ENCODE results near the gene IGFBP2. TPM values are rescaled to one million over a fixed set of nuclear protein-coding genes. Genes with fewer than 3 reads are reported as not detected.

Gene IGFBP2
- total RNA-seq, 1 experiment from 2014 or later, result 175 TPM

DNA sequence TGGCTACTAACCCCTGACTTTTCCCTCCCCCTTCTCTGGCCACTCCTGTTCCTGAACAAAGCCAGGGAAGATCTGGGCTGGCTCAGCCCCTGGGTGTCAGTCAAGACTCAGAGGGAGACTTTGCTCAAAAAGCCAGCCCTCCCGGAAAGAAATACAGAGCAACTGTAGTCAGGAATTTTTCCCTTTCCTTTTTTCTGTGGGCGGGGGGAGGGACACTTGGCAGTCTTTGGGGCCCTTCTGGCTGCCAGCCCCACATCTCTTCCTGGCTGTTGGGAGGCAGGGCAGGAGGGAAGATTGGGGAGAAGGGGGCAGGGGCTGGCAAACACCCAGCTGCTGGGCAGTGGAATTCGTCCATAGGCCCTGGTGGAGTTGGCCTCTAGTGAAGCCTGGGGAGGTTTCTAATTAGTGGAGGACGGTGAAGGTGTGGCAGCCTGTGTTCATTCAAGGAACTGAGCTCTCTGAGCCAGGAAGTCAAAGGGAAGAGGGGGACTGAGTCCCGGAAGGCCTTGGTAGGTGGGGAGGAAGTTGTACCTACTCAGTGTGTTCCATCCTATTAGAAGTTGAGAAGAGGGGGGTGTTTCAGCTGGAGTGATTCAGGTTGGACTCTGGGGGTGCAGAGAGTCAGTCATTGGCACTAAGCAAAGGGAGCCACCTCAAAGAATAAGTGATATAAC, 10.9 kb downstream of the IGFBP2 start:
- Histone ChIP-seq H3K9me3 (replicated peaks) (no peaks in the 10 kb centered on the region), H3K36me3 (0 out of 2 replicates have a peak, but pooled peaks cover 4% of the 10 kb centered on the region), H3K4me1 (no peaks in the 10 kb centered on the region), H3K4me3 (no peak overlapping the region), H3K27ac (no peak overlapping the region), H3K27me3 (no peaks in the 10 kb centered on the region)
- DNase-seq, result no peak

DNA sequence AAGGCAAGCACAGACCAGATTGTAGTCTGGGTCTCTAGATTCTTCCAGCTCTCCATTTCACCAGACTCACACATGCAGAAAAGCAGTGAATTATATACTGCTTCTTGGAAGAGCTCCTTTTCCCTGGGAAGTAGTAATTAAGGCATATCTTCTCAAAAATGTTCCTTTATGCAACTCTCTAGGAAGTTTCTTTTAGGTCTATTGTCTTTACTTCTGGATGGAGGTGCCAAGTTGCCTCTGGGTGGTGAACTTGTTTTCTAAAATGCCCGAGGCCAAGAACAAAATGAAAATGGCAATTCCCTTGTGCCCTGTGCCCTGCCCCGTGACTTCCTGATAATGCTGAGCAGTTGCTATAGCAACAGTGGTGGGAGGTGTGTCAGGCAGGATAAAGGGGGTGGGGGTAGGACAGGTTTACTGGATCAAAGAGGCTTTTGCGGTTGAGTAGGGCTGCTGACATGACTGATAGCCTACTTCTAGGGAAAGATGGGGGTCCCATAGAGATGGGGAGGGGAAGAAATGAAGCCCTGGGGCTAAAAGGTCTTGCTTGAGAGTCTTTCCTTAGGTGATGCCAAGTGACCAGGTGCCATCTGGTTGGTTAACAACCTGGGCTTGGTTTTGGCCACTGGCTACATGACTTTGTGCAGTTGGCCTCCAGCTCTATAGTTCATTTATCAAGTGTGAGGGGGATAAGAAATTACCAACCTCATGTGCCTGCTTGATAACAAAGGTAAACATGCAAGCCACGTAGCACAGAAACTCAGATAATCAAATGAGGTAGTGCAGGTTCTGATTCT, 11.8 kb downstream of the IGFBP2 start:
- no peak overlapping the region for H3K4me3 ChIP-seq
- 0 out of 2 replicates have a peak, but pooled peaks cover 4% of the 10 kb centered on the region for H3K36me3 ChIP-seq
- H3K27ac ChIP-seq, result no peak overlapping the region
- H3K9me3 ChIP-seq (replicated peaks), result no peaks in the 10 kb centered on the region
- no peak for DNase-seq
- no peaks in the 10 kb centered on the region for H3K4me1 ChIP-seq
- no peaks in the 10 kb centered on the region for H3K27me3 ChIP-seq

DNA sequence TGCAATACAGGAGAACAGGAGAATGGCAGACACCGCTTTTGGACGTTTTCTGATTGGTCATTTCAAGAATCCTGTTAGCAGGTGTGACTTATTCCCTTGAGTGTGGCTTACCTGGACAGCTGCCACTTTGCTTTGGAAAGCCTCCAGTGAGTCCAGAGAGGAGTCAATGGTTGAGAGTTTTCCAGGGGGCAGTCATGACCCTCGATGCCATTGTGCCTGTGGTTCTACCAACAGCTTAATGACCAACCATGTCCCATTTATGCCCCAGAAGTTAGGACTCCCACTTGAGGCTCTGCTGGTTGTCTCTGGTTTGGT, 12.4 kb downstream of the IGFBP2 start:
- DNase-seq, result no peak
- H3K4me3 ChIP-seq, result no peak overlapping the region
- no peak overlapping the region for H3K27ac ChIP-seq
- H3K9me3 ChIP-seq (replicated peaks), result no peaks in the 10 kb centered on the region
- peaks cover 3% of the 10 kb centered on the region for H3K4me1 ChIP-seq
- H3K27me3 ChIP-seq, result no peaks in the 10 kb centered on the region
- 0 out of 2 replicates have a peak, but pooled peaks cover 4% of the 10 kb centered on the region for H3K36me3 ChIP-seq

DNA sequence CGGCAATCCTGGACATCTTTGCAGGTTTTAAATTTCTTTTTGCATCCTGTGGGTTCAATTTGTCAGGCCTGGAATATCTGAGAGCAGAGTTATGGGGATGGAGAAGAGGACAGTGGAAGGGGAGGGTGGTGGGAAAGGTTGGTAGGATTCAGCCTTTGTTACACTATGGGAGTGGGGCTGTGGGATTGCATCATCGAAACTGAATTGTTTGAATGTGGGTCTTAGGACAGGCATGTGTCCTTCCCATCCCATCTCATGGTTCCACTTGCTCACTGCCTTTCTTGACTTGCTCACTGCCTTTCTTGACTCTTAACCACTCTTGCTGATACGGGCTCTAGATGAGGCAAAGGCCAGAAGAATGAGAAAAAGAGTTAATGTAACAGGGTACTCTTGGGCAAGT, 12.9 kb downstream of the IGFBP2 start:
- H3K9me3 ChIP-seq (replicated peaks), result no peaks in the 10 kb centered on the region
- DNase-seq, result no peak
- 0 out of 2 replicates have a peak, but pooled peaks cover 2% of the 10 kb centered on the region for H3K36me3 ChIP-seq
- no peak overlapping the region for H3K4me3 ChIP-seq
- H3K4me1 ChIP-seq, result peaks cover 9% of the 10 kb centered on the region
- no peaks in the 10 kb centered on the region for H3K27me3 ChIP-seq
- no peak overlapping the region for H3K27ac ChIP-seq

DNA sequence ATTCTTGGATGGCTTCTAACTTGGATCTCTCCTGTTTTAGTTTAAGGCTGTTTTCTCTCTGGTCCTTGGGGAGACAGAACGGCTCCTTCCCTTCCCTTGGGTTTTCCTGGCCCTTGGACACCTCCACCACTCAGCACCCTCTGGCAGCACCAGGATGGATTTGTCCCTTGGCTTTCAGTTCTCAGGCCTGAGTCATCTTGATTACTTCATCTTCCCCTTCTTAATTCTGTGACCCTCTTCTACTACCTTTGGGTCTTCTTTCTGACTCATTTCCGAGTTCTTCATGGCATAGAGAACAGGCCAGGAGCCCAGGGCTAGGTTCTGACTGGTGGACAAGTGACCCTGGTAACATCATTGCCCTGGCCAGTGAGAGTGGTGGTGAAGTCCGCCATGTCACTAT, 14.9 kb downstream of the IGFBP2 start:
- H3K4me1 ChIP-seq, result peaks cover 14% of the 10 kb centered on the region
- H3K9me3 ChIP-seq (replicated peaks), result no peaks in the 10 kb centered on the region
- no peak overlapping the region for H3K27ac ChIP-seq
- H3K4me3 ChIP-seq, result no peak overlapping the region
- no peaks in the 10 kb centered on the region for H3K27me3 ChIP-seq
- no peaks in the 10 kb centered on the region for H3K36me3 ChIP-seq
- DNase-seq, result no peak

DNA sequence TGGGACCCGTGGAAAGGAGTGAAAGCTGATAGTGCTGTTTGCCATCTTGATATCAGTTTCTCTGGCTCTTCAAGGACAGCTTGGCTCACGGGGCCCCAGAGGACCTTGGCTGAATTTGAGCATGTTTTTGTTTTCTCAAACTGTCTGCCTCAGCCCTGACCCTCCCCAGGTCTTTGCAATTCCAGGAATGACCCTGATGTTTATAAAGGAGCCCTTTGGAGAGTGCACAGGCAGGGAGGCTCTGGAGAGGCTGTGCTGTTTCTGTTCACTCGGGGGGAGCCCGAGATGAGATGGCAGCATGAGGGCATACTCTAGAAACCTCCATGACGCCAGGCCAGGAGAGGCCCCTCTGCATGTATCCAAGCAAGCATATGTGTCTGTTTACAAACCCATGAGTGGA, 16.4 kb downstream of the IGFBP2 start:
- no peaks in the 10 kb centered on the region for H3K36me3 ChIP-seq
- H3K4me3 ChIP-seq, result no peak overlapping the region
- no peak for DNase-seq
- H3K27ac ChIP-seq, result no peak overlapping the region
- H3K27me3 ChIP-seq, result no peaks in the 10 kb centered on the region
- no peaks in the 10 kb centered on the region for H3K9me3 ChIP-seq (replicated peaks)
- H3K4me1 ChIP-seq, result peaks cover 14% of the 10 kb centered on the region

DNA sequence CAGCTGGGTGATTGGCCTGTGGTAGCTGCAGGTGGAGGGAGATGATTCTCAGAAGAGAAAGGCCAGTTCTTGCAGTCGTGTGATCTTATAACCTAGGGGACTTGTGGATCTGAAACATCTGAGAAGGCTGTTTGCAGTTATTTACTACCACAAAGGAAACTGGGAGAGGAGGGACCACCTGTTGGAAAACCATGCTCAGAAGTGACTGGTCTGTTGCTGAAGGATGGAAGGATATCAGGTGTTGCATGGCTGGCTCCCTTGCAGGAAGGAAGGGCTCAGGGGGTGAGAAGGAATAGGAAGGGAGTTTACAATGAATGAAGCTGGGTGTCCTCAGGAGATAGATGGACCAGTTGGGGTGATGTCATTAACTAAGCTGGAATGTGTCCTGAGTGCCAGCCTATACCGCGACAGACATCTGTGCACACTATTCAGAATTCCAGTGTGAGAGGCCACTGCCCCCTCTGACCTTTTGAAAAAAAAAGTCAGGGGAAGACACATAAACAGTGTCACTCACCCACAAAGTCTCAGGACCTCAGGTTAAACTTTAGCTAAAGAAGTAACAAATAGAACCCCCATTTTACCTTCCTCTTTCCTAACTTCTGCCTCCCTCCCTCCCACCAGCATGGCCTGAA, 17.5 kb downstream of the IGFBP2 start:
- peak overlapping the region; percentile 5 for H3K27ac ChIP-seq
- no peak overlapping the region for H3K4me3 ChIP-seq
- H3K27me3 ChIP-seq, result no peaks in the 10 kb centered on the region
- H3K36me3 ChIP-seq, result no peaks in the 10 kb centered on the region; the same call in 1 of the 2 replicates
- H3K4me1 ChIP-seq, result peaks cover 14% of the 10 kb centered on the region
- DNase-seq, result peak in 1 of 2 experiments; percentile 36
- H3K9me3 ChIP-seq (replicated peaks), result no peaks in the 10 kb centered on the region

DNA sequence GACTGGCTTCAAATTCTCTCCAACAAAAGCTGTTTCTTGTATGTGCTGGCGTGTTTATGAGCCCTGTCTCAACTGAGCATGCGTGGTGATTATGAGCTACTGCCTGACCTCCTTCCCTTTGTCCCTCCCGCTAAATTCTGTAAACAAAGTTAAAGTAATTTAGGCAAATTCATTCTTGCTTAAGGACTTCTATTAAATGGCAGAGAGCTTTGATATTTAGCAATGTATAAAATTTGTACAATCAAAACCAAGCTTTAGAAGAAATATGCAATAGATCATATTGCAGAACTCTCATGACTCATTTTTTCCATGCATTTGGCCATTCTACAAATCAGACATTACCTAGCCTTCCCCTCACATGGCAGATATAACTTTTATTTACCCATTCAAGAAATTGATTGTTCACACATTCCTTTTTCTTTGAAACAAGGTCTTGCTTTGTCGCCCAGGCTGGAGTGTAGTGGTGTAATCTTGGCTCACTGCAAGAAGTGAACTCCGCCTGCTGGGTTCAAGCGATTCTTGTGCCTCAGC, 18.2 kb downstream of the IGFBP2 start:
- no peak overlapping the region for H3K4me3 ChIP-seq
- DNase-seq, result no peak
- no peaks in the 10 kb centered on the region; the same call in 1 of the 2 replicates for H3K36me3 ChIP-seq
- no peaks in the 10 kb centered on the region for H3K9me3 ChIP-seq (replicated peaks)
- H3K27ac ChIP-seq, result peak overlapping the region; percentile 5; the same call in 1 of the 2 replicates
- peaks cover 14% of the 10 kb centered on the region for H3K4me1 ChIP-seq
- H3K27me3 ChIP-seq, result no peaks in the 10 kb centered on the region

DNA sequence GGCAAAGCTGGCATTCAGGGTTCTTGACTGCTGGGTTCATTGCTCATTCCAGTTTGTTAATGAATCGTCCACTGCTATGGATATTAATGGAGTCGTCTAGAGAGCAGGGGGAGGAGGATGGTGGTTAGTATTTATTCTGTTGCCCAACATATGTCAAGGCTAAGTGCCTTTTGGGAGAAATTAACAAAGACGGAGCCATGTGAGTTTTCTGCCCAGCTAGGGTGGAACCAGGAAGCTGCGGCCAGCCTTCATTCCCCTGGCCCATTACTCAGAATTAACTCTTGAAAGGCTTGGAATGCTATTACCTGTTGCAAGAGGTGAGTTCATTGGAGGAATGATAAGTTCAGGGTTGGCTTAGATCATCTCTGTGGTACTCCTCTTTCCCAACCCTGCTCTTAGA, 19.3 kb downstream of the IGFBP2 start:
- Histone ChIP-seq H3K9me3 (replicated peaks) (no peaks in the 10 kb centered on the region), H3K4me1 (peaks cover 19% of the 10 kb centered on the region), H3K36me3 (no peaks in the 10 kb centered on the region; the same call in 1 of the 2 replicates), H3K4me3 (no peak overlapping the region), H3K27ac (no peak overlapping the region), H3K27me3 (no peaks in the 10 kb centered on the region)
- DNase-seq, result no peak

DNA sequence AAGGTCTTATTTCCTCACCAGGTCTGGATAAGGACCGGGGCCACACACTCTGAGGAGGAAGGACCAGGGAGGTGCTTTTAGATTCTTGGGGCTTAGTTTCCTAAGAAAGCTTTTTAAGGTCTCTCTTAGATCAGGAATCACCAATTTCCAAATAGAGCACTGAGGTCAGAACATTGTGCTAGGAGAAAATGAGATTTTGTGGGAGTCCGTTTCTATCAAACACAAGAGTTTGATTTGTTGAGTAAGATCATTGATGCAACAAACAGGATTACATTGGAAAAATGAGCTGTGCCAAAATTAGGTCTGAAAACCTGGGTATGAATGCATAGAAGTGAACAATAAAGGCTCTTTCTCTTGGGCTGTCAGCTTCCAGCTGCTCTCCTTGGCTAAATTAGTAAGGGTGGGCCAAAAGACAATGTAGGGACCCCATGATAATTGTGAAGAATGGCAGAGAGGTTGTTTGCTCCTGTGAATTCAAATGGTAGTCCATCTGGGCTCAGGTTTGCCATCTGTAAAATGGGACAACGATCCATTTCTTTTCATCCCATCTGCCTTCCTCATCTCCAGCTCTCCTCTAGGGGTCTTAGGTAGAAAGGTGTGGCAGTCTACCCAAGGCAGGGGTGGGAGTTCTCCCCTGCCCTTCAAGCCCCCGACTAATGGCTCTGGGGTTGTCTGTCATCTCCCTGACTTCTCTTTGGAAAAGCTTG, 20.0 kb downstream of the IGFBP2 start:
- H3K27ac ChIP-seq, result no peak overlapping the region
- no peaks in the 10 kb centered on the region for H3K9me3 ChIP-seq (replicated peaks)
- H3K4me3 ChIP-seq, result no peak overlapping the region
- no peaks in the 10 kb centered on the region for H3K27me3 ChIP-seq
- H3K4me1 ChIP-seq, result peaks cover 26% of the 10 kb centered on the region
- DNase-seq, result no peak
- H3K36me3 ChIP-seq, result no peaks in the 10 kb centered on the region; the same call in 1 of the 2 replicates

DNA sequence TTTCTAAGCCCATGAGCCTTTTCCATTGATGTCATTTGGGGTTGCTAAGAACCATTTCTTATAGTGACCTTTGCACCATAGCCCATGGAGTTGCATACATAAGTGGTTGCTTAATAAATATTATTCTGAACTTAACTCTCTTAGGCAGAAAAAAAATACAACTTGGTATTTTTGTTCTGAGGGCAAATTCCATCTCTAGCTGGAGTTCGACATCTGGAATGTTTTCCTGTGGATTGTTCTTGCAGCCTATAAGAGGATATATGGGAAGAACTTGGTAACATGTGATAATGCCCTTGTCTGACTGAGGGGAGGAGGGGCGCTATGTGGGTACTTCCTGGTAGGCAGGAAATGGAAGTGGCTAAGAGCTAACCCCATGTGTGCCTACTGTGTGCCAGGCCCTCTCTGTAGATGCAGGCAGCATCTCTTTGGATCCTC, 20.7 kb downstream of the IGFBP2 start:
- no peak overlapping the region for H3K27ac ChIP-seq

DNA sequence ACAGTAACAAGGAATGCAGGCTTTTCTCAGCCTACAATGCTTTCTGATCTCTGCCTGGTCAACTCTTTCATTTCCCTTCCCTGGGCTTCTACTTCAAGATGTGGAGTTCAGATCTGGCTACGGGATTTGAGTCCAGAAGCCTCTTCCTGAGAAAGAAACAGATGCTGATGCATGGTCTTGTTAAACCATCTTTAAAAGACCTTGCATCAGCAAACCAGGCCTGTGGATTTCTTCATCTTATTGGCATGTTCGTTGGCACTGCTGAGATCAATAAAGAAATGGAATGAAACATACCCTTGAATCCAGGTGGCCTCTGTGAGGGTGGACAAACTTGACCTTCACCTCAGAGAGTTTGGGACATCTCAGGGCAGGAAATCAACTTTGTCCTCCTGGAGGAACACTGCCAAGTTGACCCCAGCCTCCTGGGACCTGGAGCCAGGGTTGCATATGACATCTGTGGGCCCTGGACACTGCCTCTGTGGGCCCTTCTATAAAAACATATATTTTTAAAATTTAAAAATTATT, 21.4 kb downstream of the IGFBP2 start:
- Histone ChIP-seq H3K27ac (no peak overlapping the region), H3K9me3 (replicated peaks) (no peaks in the 10 kb centered on the region), H3K4me3 (no peak overlapping the region), H3K36me3 (no peaks in the 10 kb centered on the region; the same call in 1 of the 2 replicates), H3K4me1 (peaks cover 27% of the 10 kb centered on the region), H3K27me3 (no peaks in the 10 kb centered on the region)
- DNase-seq, result no peak

More for the DNA sequence above, 20.7 kb downstream of the IGFBP2 start:
- H3K27me3 ChIP-seq, result no peaks in the 10 kb centered on the region
- no peak overlapping the region for H3K4me3 ChIP-seq
- H3K9me3 ChIP-seq (replicated peaks), result no peaks in the 10 kb centered on the region
- H3K36me3 ChIP-seq, result no peaks in the 10 kb centered on the region; the same call in 1 of the 2 replicates
- DNase-seq, result no peak
- H3K4me1 ChIP-seq, result peaks cover 27% of the 10 kb centered on the region

DNA sequence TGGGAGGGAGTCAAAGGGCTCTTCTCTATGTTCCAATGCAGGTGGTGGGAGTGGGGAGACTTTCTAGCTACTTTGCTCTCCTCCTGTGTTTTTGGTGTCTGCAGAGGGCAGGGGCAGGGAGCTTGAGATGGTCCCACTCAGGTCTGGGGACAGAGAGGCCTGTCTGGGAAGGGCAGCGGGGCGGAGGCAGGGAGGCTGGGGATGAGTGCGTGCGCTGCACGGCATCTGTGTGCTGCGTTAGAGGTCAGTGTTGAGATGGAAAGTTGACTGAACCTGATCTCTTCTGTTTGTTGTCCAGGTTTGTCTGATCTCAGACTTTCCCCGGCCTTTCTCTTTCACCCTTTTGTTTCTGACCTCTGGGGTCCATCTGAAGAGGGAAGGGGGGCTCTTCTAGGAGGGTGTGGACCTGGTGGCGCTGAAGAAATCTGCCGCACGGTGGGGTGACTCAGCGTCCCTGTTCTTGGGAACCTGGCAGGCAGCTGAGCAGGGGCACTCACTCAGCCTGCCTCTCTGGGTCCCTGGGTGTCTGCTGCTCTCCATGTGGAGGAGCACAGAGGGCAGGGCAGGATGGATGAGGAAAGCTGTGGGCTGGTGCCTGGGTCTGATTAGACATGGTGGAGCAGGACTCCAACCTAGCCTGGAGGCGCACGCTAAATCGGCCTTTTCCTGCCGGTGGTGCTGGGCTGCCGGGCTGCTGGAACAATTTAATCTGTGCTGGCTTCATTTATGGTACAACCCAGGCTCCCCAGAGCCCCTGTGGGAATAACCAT, 24.1 kb downstream of the IGFBP2 start:
- Histone ChIP-seq H3K36me3 (no peaks in the 10 kb centered on the region; the same call in 1 of the 2 replicates), H3K27me3 (no peaks in the 10 kb centered on the region), H3K4me3 (no peak overlapping the region), H3K27ac (peak overlapping the region; percentile 74), H3K9me3 (replicated peaks) (no peaks in the 10 kb centered on the region), H3K4me1 (peaks cover 13% of the 10 kb centered on the region)
- DNase-seq, result peak; percentile 77 to 83
